ENCODE measurements around the gene FTCD.
"Not testable (repeated sequence)": the region's sequence is repeated elsewhere in the genome, so short reads cannot be mapped to it uniquely, and the experiment has no call there.

The FTCD gene

DNA sequence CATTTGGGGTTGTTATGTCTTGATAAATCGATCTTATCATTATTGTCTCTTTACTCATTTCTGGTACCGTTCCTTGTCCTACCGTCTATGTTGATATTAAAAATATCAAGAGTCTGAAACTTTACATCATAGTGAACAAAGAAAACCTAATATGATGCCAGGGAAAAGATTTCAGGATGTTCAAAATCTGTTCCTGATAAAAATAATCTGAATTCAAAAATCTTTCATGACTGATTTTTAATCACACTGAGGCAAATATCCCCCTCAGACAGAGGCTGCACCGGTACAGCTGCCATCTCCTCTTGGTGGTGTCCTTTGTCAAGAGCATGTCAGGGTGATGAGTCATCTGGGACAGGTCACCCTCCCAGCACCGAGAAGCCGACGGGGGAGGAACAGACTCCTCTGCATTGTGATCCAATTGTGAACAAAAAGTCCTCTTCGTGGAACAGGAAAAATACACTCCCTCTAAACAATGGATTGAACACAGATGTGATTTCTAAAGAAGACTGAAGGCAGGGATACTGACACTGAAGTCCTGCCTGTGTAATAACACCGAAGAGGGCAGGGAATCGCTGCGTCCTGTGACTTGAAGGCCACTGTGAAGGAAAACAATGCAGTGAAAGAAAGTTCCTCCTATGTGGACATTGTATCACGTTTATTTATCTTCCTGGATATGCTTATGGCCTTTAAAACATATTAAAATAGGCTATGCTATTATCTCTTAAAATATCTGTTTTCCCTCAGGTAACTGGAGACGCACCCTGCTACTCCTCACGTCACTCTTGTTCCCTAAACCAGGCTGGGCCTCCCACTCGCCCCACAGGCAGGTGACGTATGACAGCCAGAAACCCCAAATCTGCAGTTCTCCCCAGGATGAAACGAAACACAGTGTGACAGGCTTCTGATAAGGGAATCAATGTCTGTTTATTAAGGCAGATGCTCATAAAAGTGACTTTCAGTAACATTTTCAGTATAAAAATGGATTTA is 33.1 kb upstream of the FTCD start:
- DNase-seq (ENCODE audit: low read depth) = no peak

- DNase-seq (ENCODE audit: low read depth) = no peak
These were observed 32.4 kb upstream of the FTCD start for GRCh38 chr21:46187814-46188213.

- no peak for DNase-seq (ENCODE audit: low read depth)
These were observed 31.9 kb upstream of the FTCD start for GRCh38 chr21:46187261-46187660.

DNA sequence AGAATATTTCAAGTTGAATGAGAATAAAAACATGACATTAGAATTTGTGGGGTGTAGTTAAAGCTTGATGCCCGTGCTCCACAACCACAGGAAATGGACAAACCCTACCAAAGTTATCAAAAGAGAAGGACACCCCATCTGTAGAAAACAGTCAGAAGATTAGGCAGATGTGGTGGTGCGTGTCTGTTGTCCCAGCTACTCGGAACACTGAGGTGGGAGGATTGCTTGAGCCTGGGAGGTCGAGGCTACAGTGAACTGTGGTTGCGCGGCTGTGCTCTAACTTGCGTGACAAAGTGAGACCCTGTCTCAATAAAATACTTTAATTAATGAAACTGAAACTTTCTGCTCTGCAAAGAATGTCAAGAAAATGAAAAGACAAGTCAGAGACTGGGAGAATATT is 30.3 kb upstream of the FTCD start:
- DNase-seq (ENCODE audit: low read depth) = no peak

GRCh38 chr21:46184625-46185555 is 29.5 kb upstream of the FTCD start:
- peak; percentile 35 for DNase-seq (ENCODE audit: low read depth)

GRCh38 chr21:46183910-46184624 is 28.7 kb upstream of the FTCD start, which contains the start of gene SPATC1L:
Gene SPATC1L (minus strand): TSS chr21:46184459. CDS start chr21:46182816, 1,643 bp downstream.
- peak; percentile 20 for DNase-seq (ENCODE audit: low read depth)

- not testable (repeated sequence) for DNase-seq (ENCODE audit: low read depth)
These were observed 28.0 kb upstream of the FTCD start for GRCh38 chr21:46183337-46183909.

GRCh38 chr21:46182548-46183336 is 27.4 kb upstream of the FTCD start:
- DNase-seq (ENCODE audit: low read depth) = no peak

GRCh38 chr21:46181953-46182547 is 26.7 kb upstream of the FTCD start:
- no peak for DNase-seq (ENCODE audit: low read depth)

- DNase-seq (ENCODE audit: low read depth) = no peak
These were observed 26.1 kb upstream of the FTCD start for GRCh38 chr21:46181436-46181835.

- DNase-seq (ENCODE audit: low read depth) = no peak
These were observed 25.5 kb upstream of the FTCD start for GRCh38 chr21:46180778-46181391.

DNA sequence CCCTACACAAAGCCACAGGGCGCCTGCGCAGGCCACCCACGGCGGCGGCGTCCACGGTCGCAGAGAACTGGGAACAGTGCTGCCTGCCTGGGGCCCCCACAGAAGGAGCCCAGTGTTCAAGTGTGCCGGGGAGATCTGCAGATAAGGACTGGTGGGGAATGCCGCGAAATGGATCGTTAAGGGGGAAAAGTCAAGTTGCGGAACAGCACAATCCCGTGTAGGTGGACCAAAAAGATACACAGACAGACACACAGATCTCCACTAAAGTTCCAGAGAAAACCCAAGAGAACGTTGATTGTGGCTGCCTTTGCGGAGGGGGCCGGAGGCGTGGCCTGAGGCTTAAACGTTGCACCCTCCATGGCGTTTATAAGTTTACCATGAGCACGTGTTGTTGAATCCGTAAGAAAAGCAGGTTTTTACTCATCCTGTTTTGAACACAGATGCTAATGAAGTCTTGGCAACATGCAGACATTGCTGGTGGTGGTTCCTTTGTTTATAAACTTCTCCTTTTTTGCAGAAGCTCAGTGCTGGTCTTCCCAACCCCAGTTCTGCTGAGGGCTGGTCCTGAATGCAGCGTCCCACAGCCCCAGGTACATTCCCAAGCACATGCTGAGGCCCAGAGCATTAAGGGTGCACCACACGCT is 24.8 kb upstream of the FTCD start:
- DNase-seq (ENCODE audit: low read depth) = no peak

DNA sequence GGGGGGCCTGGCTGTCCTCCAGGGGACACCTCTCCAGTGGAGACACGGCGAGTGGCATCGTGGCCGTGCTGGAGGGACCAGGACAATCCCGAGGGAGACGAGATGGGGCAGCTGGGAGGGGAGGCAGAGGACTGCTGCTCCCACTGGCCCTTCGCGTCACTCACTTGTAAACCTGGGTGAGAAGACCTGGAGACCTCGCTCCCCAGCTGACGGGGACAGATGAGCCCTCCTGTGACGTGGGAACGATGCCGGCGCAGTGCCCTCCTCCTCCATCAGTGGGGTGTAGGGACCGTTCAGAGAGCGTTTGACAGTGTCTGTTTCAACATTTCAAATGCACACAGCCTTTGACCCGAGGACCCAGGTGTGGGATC is 24.3 kb upstream of the FTCD start:
- no peak for DNase-seq (ENCODE audit: low read depth)

DNA sequence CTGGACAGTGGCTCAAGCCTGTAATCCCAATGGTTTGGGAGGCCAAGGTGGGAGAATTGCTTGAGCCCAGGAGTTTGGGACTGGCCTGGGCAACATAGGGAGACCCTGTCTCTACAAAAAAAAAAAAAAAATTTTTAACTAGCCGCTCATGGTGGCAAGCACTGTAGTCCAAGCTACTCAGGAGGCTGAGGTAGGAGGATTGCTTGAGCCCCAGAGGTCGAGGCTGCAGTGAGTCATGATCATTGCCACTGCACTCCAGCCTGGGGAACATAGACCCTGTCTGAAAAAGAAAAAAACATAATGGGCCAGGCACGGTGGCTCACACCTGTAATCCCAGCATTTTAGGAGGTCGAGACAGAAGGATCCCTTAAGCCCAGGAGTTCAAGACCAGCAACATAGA is 23.6 kb upstream of the FTCD start:
- DNase-seq (ENCODE audit: low read depth) = no peak

- not testable (repeated sequence) for DNase-seq (ENCODE audit: low read depth)
These were observed 21.2 kb upstream of the FTCD start for GRCh38 chr21:46176443-46177129.

DNA sequence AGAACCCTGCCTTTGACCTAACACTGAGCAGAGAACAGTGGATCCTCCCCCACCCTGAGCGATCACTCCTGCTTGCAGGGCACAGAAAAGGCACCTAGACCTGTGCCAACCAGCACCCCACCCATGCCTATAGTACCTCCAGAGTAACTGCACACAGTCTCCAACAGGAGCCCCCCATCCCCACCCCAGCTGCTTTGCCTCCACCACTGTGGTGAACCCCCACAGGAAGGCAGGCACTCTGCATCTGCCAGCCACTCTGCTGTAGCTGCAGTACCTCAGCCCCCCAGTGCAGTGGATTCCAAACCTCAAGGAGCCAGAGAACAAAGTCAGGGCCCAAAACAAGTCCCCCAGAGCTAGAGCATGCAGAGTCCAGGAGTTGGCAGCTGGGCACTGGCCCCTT is 18.2 kb upstream of the FTCD start:
- no peak for DNase-seq (ENCODE audit: low read depth)

- no peak for DNase-seq (ENCODE audit: low read depth)
These were observed 17.6 kb upstream of the FTCD start for GRCh38 chr21:46172863-46173528.

Data from activated T-helper 1 cell treated with Interleukin-2 at 50 U/mL for 16 hours (primary cell).